Measurements from ENCODE around the gene CD22.

DNA sequence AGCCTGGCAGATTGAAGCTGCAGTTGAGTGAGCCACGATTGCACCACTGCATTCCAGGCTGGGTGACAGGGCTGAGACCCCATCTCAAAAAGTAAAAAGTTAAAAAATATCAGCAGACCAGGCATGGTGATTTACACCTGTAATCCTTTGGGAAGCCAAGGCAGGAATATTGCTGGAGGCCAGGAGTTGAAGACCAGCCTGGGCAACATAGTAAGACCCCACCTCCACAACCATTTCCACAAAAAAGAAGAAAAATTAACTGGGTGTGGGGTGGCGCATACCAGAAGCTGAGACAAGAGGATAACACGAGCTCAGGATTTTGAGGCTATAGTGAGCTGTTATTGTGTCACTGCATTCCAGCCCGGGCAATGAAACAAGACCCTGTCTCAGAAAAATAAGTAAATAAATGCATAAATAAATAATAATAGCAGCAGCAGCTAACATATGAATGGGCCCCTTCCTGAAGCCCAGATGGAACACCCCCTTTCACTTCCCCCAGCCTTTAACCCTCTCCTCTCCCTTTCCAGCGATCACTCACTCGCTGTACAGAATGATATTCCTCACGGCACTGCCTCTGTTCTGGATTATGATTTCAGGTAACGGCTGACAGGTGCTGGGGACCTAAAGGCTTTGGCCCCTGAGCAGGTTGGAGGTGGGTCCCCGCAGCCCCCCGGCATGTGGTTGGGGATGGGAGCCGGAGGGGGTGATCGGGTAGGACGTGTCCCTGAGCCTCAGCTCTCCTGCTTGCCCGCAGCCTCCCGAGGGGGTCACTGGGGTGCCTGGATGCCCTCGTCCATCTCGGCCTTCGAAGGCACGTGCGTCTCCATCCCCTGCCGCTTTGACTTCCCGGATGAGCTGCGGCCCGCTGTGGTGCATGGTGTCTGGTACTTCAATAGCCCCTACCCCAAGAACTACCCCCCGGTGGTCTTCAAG lies 33.9 kb upstream of the CD22 start:
- no peak for TF ChIP-seq CTCF (IDR thresholded peaks at IDR 0.05; ENCODE audit: low read depth, low read length)
- TF ChIP-seq EZH2phosphoT487 (IDR thresholded peaks at IDR 0.05; ENCODE audit: low read depth): no peak
